Endothelial cell of umbilical vein (primary cell): Measurements from ENCODE around the gene TTLL10. TPM values are rescaled to one million over a fixed set of nuclear protein-coding genes. Genes with fewer than 3 reads are reported as not detected.
"Not testable (repeated sequence)": the region's sequence is repeated elsewhere in the genome, so short reads cannot be mapped to it uniquely, and the experiment has no call there.

Source experiments
- BruUV-seq: library from RNA; stranded (reverse); fragments of 400-500 nt; replicated peaks from 2 replicates; lab custom pipeline; 2021; lab: Mats Ljungman, UMichigan
- CTCF ChIA-PET: fragments of 300-600, 350-600 bp; sonication (Branson Sonifier 250); formaldehyde crosslinking; loops from one replicate; lab custom pipeline; 2021; ENCODE audit warnings: antibody characterized with exemption, inconsistent platforms; lab: Charles Lee
- POLR2A ChIA-PET: fragments of 300-600, 350-600 bp; sonication (Branson Sonifier 250); formaldehyde crosslinking; loops from one replicate; lab custom pipeline; 2021; ENCODE audit warnings: antibody characterized with exemption, inconsistent platforms; lab: Charles Lee
- DNase-seq: peaks from one replicate; pipeline ENCODE4 v3.0.0-alpha.2; 2011; ENCODE audit warnings: low read depth, low spot score
- FAIRE-seq: peaks from 2 replicates; lab custom pipeline; 2011; peaks lifted over from hg19 to GRCh38; lab: Jason Lieb, UNC
- H2AFZ ChIP-seq: 2 replicates; pipeline ENCODE4 v1.6.0; 2012; ENCODE audit warnings: low read depth, low read length, control low read depth, inconsistent platforms
- H3K27ac ChIP-seq: 2 replicates; pipeline ENCODE4 v1.5.1; 2011; ENCODE audit warnings: low read depth, mild to moderate bottlenecking, control low read depth, low read length, moderate library complexity; ENCODE audit not compliant: insufficient read depth
- H3K27me3 ChIP-seq, 2 experiments: 2 replicates each; pipeline versions ENCODE4 v1.6.0 to v1.6.1; 2011; ENCODE audit warnings: low read length in 2 of 2, mixed read lengths in 1 of 2; ENCODE audit not compliant: control insufficient read depth in 2 of 2, insufficient read depth in 2 of 2
- H3K36me3 ChIP-seq, 2 experiments: 2 replicates in 1 of 2; 3 replicates in 1 of 2; pipeline ENCODE4 v1.5.1; 2011; ENCODE audit warnings: low read length in 2 of 2, mild to moderate bottlenecking in 1 of 2, moderate library complexity in 1 of 2; ENCODE audit not compliant: control insufficient read depth in 2 of 2, insufficient read depth in 2 of 2; ENCODE audit errors: extremely low read depth in 1 of 2
- H3K4me1 ChIP-seq: 3 replicates; pipeline ENCODE4 v1.5.1; 2011; ENCODE audit warnings: mild to moderate bottlenecking, low read length; ENCODE audit not compliant: control insufficient read depth, insufficient read depth; ENCODE audit errors: extremely low read depth
- H3K4me2 ChIP-seq: 2 replicates; pipeline ENCODE4 v1.6.1; 2011; ENCODE audit warnings: low read length, control low read depth, mixed read lengths; ENCODE audit not compliant: insufficient read depth
- H3K4me3 ChIP-seq, 3 experiments: fragments of 200-600 bp in 1 of 3; sonication (generic), shearing (Covaris generic) in 1 of 3; replicated peaks in 1 of 3; 2 replicates each; pipeline ENCODE4 v1.5.1; 2011 to 2016; ENCODE audit warnings: control low read depth in 3 of 3, low read length in 3 of 3, mild to moderate bottlenecking in 2 of 3, inconsistent platforms in 1 of 3, low read depth in 1 of 3, moderate library complexity in 1 of 3; ENCODE audit not compliant: insufficient read depth in 1 of 3
- H3K79me2 ChIP-seq: 2 replicates; pipeline ENCODE4 v1.6.0; 2012; ENCODE audit warnings: low read length, inconsistent platforms; ENCODE audit not compliant: control insufficient read depth, insufficient read depth
- H3K9ac ChIP-seq: replicated peaks from 2 replicates; pipeline ENCODE3; 2011; ENCODE audit warnings: low read length, control low read depth; ENCODE audit not compliant: insufficient read depth; ENCODE audit errors: extremely low read depth
- H3K9me1 ChIP-seq: replicated peaks from 3 replicates; pipeline ENCODE4 v1.6.0; 2011; ENCODE audit warnings: mild to moderate bottlenecking, low read length; ENCODE audit not compliant: control insufficient read depth, insufficient read depth; ENCODE audit errors: extremely low read depth
- H3K9me3 ChIP-seq: replicated peaks from 2 replicates; pipeline ENCODE4 v1.5.1; 2012; ENCODE audit warnings: low read length, inconsistent platforms; ENCODE audit not compliant: control insufficient read depth, insufficient read depth
- H4K20me1 ChIP-seq: replicated peaks from 2 replicates; pipeline ENCODE3; 2011; ENCODE audit warnings: mild to moderate bottlenecking, low read length; ENCODE audit not compliant: control insufficient read depth, insufficient read depth; ENCODE audit errors: extremely low read depth
- CTCF ChIP-seq, 2 donors: IDR thresholded peaks; 1 replicate in 1 of 2; 2 replicates in 1 of 2; pipeline ENCODE4 v1.5.1; 2011; ENCODE audit warnings: low read length in 2 of 2, mild to moderate bottlenecking in 2 of 2, moderate library complexity in 2 of 2, control low read depth in 1 of 2, inconsistent platforms in 1 of 2, low read depth in 1 of 2; ENCODE audit not compliant: insufficient read depth in 1 of 2; ENCODE audit errors: extremely low read depth in 1 of 2
- EZH2 ChIP-seq: IDR thresholded peaks from 2 replicates; pipeline ENCODE4 v1.6.1; 2012; ENCODE audit warnings: borderline replicate concordance, low read depth, mild to moderate bottlenecking, moderate library complexity, low read length, inconsistent platforms; ENCODE audit not compliant: severe bottlenecking
- FOS ChIP-seq: IDR thresholded peaks from 2 replicates; pipeline ENCODE4 v1.6.1; 2011; ENCODE audit warnings: mild to moderate bottlenecking, low read length, moderate library complexity, borderline replicate concordance; ENCODE audit not compliant: insufficient read depth
- GATA2 ChIP-seq: IDR thresholded peaks from 2 replicates; pipeline ENCODE4 v1.7.0; 2011; ENCODE audit warnings: low read depth, mild to moderate bottlenecking, moderate library complexity, mixed read lengths, low read length; ENCODE audit not compliant: insufficient read length, insufficient read depth
- JUN ChIP-seq: IDR thresholded peaks from 2 replicates; pipeline ENCODE4 v1.6.1; 2011; ENCODE audit warnings: borderline replicate concordance, low read depth; ENCODE audit not compliant: insufficient read length, insufficient read depth
- MAX ChIP-seq: IDR thresholded peaks from 2 replicates; pipeline ENCODE4 v1.6.1; 2011; ENCODE audit not compliant: insufficient read depth, insufficient read length
- MYC ChIP-seq: IDR thresholded peaks from one replicate; pipeline ENCODE4 v1.6.1; 2011; ENCODE audit warnings: mild to moderate bottlenecking, low read depth, low read length
- POLR2A ChIP-seq: IDR thresholded peaks from 2 replicates; pipeline ENCODE4 v1.6.1; 2012; ENCODE audit warnings: low read depth, mild to moderate bottlenecking, control low read depth, low read length
- POLR2AphosphoS5 ChIP-seq: IDR thresholded peaks from 2 replicates; pipeline ENCODE4 v1.6.1; 2012; ENCODE audit warnings: low read depth, mild to moderate bottlenecking, control low read depth, low read length, moderate library complexity; ENCODE audit not compliant: insufficient read depth
- dilution Hi-C: fragments of 300-500 bp; cut with MboI; formaldehyde crosslinking; loops from one replicate; pipeline ENCODE4 v1.15.0; 2019; ENCODE audit warnings: low sequenced_read_pairs; ENCODE audit not compliant: extremely low pct_ligation_motif_present
- intact Hi-C: fragments of 100-400 bp; cut with micrococcal nuclease; formaldehyde crosslinking; loops from one replicate; pipeline ENCODE4 v1.10.0; 2022
- polyA plus RNA-seq, 4 experiments: library from polyadenylated mRNA; depleted of rRNA in 3 of 4; stranded (reverse) in 3 of 4; unstranded in 1 of 4; fragments of >200 nt; gene quantifications; 2 replicates each; pipeline versions ENCODE4 v1.2.1 to v1.2.3, GENCODE V29; 2011 to 2012; ENCODE audit warnings: missing spikeins in 1 of 4
- total RNA-seq: library from RNA; stranded (reverse); gene quantifications from 2 replicates; pipeline ENCODE4 v1.2.3, GENCODE V29; 2021

TTLL10 gene
- total and polyA plus RNA-seq, 2 donors (not counting 3 experiments of a cell fraction or from before 2014, with no cell fraction given) = not detected

DNA sequence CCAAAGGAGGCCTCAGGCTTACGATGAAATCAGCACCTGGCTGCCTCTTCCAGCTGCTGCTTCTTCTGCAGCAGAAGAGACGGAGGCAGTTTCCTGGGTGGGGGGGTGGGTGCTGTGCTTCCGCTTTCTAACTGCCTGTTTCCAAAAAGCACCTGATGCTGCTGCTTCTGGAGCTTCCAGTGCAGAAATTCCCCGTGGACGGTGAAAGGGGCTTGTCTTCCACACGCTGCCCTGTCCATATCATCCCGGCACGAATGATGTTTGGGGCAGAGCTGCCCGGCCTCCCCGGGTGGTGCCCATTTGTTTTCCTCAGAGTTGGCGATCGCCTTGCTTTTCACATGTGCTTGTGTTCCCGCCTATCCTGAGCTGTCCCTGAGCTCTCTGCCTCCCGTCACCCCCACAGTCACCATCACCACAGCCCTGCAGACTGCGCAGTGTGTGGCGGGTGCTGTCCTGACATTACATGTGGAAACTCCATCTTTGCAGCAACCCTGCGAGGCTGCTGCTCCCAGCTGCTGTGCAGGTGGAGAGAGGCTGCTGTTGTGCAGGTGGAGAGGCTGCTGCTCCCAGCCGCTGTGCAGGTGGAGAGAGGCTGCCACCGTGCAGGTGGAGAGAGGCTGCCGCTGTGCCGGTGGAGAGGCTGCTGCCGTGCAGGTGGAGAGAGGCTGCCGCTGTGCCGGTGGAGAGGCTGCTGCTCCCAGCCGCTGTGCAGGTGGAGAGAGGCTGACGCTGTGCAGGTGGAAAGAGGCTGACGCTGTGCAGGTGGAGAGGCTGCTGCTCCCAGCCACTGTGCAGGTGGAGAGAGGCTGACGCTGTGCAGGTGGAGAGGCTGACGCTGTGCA is 1.8 kb downstream of the TTLL10 start:
- BruUV-seq = no TSS peak
- Histone ChIP-seq H3K4me2 (no peak overlapping the region), H2AFZ (no peak overlapping the region), H3K79me2 (no peaks in the 10 kb centered on the region), H3K27me3 (peaks cover 16% of the 10 kb centered on the region in 2 experiments), H4K20me1 (no peaks in the 10 kb centered on the region), H3K4me3 (no peak overlapping the region), H3K9ac (no peak overlapping the region), H3K9me1 (no peaks in the 10 kb centered on the region), H3K36me3 (no peaks in the 10 kb centered on the region), H3K27ac (no peak overlapping the region), H3K9me3 (no peaks in the 10 kb centered on the region), H3K4me1 (no peaks in the 10 kb centered on the region)
- intact Hi-C loops (no loop called here), dilution Hi-C loops (no loop called here)
- DNase-seq (no peak), FAIRE-seq (no peak)
- no peak for TF ChIP-seq CTCF (IDR thresholded peaks at IDR 0.05; ENCODE audit: extremely low read depth in 1 of 2, insufficient read depth in 1 of 2, low read depth in 1 of 2, low read length in 2 of 2)
- no peak for TF ChIP-seq JUN
- no peak for TF ChIP-seq GATA2
- TF ChIP-seq FOS = no peak
- TF ChIP-seq MYC = no peak
- no peak for TF ChIP-seq POLR2AphosphoS5
- TF ChIP-seq EZH2 = no peak
- no peak for TF ChIP-seq MAX
- TF ChIP-seq POLR2A = no peak
- CTCF ChIA-PET = no interaction called here
- POLR2A ChIA-PET = no interaction called here

- FAIRE-seq, H4K20me1 ChIP-seq, H3K79me2 ChIP-seq, H3K4me3 ChIP-seq, H3K9me1 ChIP-seq, H2AFZ ChIP-seq, dilution Hi-C loops, H3K4me2 ChIP-seq, H3K4me1 ChIP-seq, CTCF ChIA-PET, H3K36me3 ChIP-seq, POLR2A ChIA-PET, BruUV-seq, H3K9ac ChIP-seq, DNase-seq, intact Hi-C loops, H3K27ac ChIP-seq, H3K9me3 ChIP-seq: not testable (repeated sequence)
- peaks cover 16% of the 10 kb centered on the region in 2 experiments for H3K27me3 ChIP-seq
Observed at GRCh38 chr1:1176063-1176761, 2.5 kb downstream of the TTLL10 start.
